SK-N-MC (cell line): ENCODE measurements around the gene DOCK1.

Experiments used
- EZH2 ChIP-seq: fragments of 200-600 bp; sonication (generic); IDR thresholded peaks from one replicate; pipeline ENCODE4 v1.6.1; 2017; ENCODE audit warnings: antibody characterized with exemption
- POLR2AphosphoS5 ChIP-seq: IDR thresholded peaks from 2 replicates; pipeline ENCODE4 v1.6.1; 2012; ENCODE audit warnings: mild to moderate bottlenecking, low read depth, low read length, borderline replicate concordance

DNA sequence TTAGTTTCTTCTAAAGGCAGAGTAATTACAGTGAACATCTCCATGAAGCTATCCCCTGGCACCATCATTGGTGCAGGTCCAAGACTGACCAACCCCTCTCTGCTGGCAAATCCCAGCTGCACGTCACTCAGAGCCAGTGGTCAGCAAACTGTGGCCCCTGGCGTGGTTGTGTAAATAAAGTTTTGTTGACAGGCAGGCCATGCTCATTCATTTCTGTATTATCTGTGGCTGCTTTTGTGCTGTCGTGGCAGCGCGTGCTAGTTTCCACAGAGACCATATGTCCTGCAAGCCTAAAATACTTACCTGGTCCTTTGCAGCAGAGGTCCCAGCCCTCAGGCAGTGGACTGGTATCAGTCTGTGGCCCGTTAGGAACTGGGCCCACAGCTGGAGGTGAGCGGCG, 526.3 kb downstream of the DOCK1 start:
- no peak for TF ChIP-seq POLR2AphosphoS5
- TF ChIP-seq EZH2 = no peak
